Activated T-helper 1 cell treated with anti-CD3 and anti-CD28 coated beads, Interleukin-12 subunit alpha, Interleukin-12 subunit beta, Interleukin-2, Interleukin-4 antibody, amounts not matched to agents 30 ng/mL and 10 ng/mL and 1 ng/mL, durations not matched to agents 14 hours and 24 hours and 36 hours (primary cell): ENCODE data around the gene RGS3. TPM values are rescaled to one million over a fixed set of nuclear protein-coding genes. Genes with fewer than 3 reads are reported as not detected.
"Not testable (repeated sequence)": the region's sequence is repeated elsewhere in the genome, so short reads cannot be mapped to it uniquely, and the experiment has no call there.

ENCODE experiments used
- DNase-seq: peaks from one replicate; pipeline ENCODE4 v3.0.0; 2021; ENCODE audit warnings: low spot score
- H3K27ac Mint-ChIP-seq: one replicate; pipeline ENCODE4 v1.8.0; 2021; ENCODE audit warnings: mild to moderate bottlenecking, mixed read lengths
- H3K27me3 Mint-ChIP-seq: one replicate; pipeline ENCODE4 v1.8.0; 2022; ENCODE audit warnings: mild to moderate bottlenecking, moderate library complexity, mixed read lengths; ENCODE audit not compliant: insufficient read depth
- H3K36me3 Mint-ChIP-seq: one replicate; pipeline ENCODE4 v1.8.0; 2021; ENCODE audit warnings: low read depth, mixed read lengths
- H3K4me1 Mint-ChIP-seq: one replicate; pipeline ENCODE4 v1.8.0; 2021; ENCODE audit warnings: low read depth, mixed read lengths
- H3K4me3 Mint-ChIP-seq: one replicate; pipeline ENCODE4 v1.8.0; 2021; ENCODE audit warnings: mild to moderate bottlenecking, moderate library complexity, mixed read lengths
- H3K9me3 Mint-ChIP-seq: one replicate; pipeline ENCODE4 v1.8.0; 2021; ENCODE audit warnings: mixed read lengths
- intact Hi-C: fragments of 100-400 bp; cut with micrococcal nuclease; formaldehyde crosslinking; loops from one replicate; pipeline ENCODE4 v1.15.1; 2024
- total RNA-seq: library from RNA; stranded (reverse); gene quantifications from 2 replicates; pipeline ENCODE4 v1.2.3, GENCODE V29; 2022

The RGS3 gene
- total RNA-seq, 1 donor from 2014 or later, result 128 TPM

GRCh38 chr9:113483676-113484257, 20.2 kb downstream of the RGS3 start:
- H3K4me3 Mint-ChIP-seq, result no peak overlapping the region
- no peak for DNase-seq
- no peaks in the 10 kb centered on the region for H3K36me3 Mint-ChIP-seq
- intact Hi-C loops, result no loop called here
- no peaks in the 10 kb centered on the region for H3K27me3 Mint-ChIP-seq
- no peak overlapping the region for H3K27ac Mint-ChIP-seq
- H3K4me1 Mint-ChIP-seq, result peaks cover 12% of the 10 kb centered on the region
- H3K9me3 Mint-ChIP-seq, result no peaks in the 10 kb centered on the region

DNA sequence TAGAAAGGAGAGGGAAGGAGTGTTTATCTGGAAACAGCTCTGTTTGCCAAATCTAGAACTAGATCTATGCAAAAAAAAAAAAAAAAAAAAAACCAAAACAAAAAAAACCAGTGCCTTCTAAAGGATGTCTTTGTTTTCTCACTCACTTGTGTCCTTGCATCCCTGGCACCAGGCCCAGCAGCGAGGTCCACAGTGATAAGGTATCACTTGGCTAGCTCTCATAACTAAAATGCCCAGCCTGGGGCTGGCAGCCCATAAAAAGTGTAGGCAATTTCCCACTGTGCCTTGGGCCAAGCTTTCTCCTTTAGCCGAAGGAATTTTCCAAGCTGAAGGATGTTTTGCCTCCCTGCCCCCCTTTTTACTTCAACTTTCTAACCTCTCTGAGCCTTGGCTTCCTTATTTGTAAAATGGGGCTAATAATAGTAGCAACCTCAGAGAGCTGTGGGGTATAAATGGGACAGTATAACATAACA, 20.8 kb downstream of the RGS3 start:
- Mint-ChIP-seq H3K36me3 (no peaks in the 10 kb centered on the region), H3K4me1 (peaks cover 7% of the 10 kb centered on the region), H3K4me3 (no peak overlapping the region), H3K27me3 (no peaks in the 10 kb centered on the region), H3K27ac (no peak overlapping the region), H3K9me3 (no peaks in the 10 kb centered on the region)
- intact Hi-C loops, result no loop called here
- DNase-seq, result no peak

- Mint-ChIP-seq H3K4me1 (no peaks in the 10 kb centered on the region), H3K27ac (no peak overlapping the region), H3K4me3 (no peak overlapping the region), H3K27me3 (no peaks in the 10 kb centered on the region), H3K9me3 (no peaks in the 10 kb centered on the region), H3K36me3 (no peaks in the 10 kb centered on the region)
- no peak for DNase-seq
- intact Hi-C loops, result no loop called here
Observed at GRCh38 chr9:113485761-113486115, 22.2 kb downstream of the RGS3 start.

DNA sequence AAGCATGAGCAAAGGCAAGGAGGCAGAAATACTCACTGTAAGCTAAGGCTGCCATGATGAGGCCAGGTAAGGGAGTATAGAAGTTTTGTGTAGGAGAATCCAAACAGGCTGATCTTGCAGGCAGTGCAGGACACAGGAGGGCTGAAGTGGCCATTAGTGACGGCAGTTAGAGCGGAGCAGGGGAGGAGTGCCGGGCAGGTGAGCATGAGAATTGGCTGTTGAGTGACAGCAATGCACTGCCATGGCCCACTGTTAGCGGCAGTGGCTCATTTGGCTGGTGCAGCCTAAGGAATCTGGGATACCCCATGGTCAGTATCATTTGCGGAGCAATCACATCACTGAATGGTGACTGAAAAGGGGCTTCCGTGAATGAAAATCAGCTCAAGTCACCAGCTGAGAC, 22.8 kb downstream of the RGS3 start:
- Mint-ChIP-seq H3K4me3 (no peak overlapping the region), H3K4me1 (no peaks in the 10 kb centered on the region), H3K9me3 (no peaks in the 10 kb centered on the region), H3K36me3 (no peaks in the 10 kb centered on the region), H3K27ac (no peak overlapping the region), H3K27me3 (no peaks in the 10 kb centered on the region)
- no peak for DNase-seq
- intact Hi-C loops, result no loop called here

DNA sequence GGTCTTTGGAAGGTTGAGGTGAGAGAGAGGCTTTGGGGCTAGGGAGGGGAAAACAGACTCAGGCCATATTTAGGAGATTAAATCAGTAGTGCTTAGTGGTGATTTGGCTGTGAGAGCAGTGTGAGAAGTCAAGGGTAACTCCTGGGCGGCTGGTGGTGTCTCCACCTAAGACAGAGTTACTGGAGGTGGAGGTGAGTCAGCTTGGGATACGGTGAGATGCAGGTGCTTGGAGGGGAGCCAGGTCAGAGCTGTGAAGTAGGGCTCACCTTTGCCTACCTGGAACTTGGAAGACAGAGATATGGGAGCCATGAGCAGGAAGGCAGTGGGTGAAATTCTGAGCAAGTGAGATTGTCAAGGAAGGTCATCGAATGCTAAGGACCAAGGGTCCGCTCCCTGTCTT, 24.5 kb downstream of the RGS3 start:
- intact Hi-C loops, result no loop called here
- H3K4me3 Mint-ChIP-seq, result no peak overlapping the region
- H3K4me1 Mint-ChIP-seq, result no peaks in the 10 kb centered on the region
- no peaks in the 10 kb centered on the region for H3K36me3 Mint-ChIP-seq
- DNase-seq, result no peak
- H3K27me3 Mint-ChIP-seq, result no peaks in the 10 kb centered on the region
- no peaks in the 10 kb centered on the region for H3K9me3 Mint-ChIP-seq
- no peak overlapping the region for H3K27ac Mint-ChIP-seq

DNA sequence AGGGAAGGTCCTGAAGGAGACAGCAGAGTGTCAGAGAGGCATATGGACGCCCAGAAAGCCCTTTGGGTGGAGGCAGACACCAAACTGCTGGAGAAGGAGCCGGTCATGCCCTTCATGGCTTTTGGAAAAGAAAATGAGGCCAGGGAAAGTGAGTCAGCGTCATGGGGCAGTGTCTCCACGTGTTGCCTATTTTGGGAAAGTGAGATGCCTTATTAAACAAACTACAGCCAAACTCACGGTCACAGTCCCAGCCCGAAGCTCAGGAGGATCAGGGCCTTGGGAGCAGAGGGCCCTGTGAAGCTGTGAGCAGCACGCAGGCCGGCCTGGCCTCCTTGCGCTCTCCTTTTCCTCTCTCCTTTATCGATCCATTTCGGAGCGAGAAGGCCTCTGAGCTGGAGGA, 25.0 kb downstream of the RGS3 start:
- intact Hi-C loops, result no loop called here

GRCh38 chr9:113491147-113491546, 27.6 kb downstream of the RGS3 start:
- H3K4me1 Mint-ChIP-seq, DNase-seq, H3K4me3 Mint-ChIP-seq, H3K27me3 Mint-ChIP-seq, H3K36me3 Mint-ChIP-seq, H3K9me3 Mint-ChIP-seq, intact Hi-C loops, H3K27ac Mint-ChIP-seq: not testable (repeated sequence)

More for the DNA sequence above, 25.0 kb downstream of the RGS3 start:
- Mint-ChIP-seq H3K27me3 (no peaks in the 10 kb centered on the region), H3K9me3 (no peaks in the 10 kb centered on the region), H3K4me3 (no peak overlapping the region), H3K36me3 (no peaks in the 10 kb centered on the region), H3K27ac (no peak overlapping the region), H3K4me1 (no peaks in the 10 kb centered on the region)
- no peak for DNase-seq

DNA sequence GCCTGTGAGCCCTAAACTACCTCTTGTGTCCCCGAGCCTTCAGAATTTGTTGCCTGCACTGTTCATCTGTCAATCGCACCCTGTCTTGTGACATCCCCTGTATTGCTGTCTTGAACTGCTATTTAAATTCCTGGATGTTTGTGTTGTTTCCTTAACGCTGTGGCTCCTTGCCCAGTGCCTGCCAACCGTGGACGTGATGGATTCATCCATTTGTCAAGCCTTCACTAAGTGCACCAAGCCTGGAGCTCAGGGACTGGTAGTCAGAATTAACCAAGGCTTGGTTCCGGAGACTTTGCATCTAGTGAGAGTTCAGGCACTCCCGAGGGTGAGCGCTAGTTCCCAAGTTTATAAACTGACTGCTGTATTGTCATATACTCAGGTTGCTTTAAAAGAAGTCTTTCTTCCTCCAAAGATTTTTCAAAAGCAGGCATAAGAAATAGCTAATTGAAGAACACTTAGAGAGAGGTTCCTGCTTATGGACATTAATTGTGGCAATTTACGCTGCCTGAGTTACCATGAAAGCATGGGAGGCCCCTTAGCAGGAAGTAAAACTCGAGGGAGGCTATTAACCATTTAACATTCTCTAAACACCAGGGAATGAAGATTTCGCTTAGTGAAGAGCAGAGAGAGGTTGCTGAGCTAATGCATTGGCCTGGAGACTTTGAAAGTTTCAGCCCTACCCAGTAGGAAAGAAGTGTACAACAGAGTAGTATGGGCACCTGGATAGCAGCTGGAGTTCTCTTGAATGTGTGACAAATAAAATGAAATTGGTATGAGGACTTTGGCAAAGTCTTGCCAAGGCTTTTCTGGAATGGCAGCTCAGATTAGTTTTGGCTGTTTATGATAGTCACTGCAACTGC, 29.0 kb downstream of the RGS3 start:
- Mint-ChIP-seq H3K27me3 (peaks cover 4% of the 10 kb centered on the region), H3K27ac (no peak overlapping the region), H3K9me3 (no peaks in the 10 kb centered on the region), H3K4me1 (no peaks in the 10 kb centered on the region), H3K36me3 (no peaks in the 10 kb centered on the region), H3K4me3 (no peak overlapping the region)
- DNase-seq, result no peak
- intact Hi-C loops, result no loop called here

DNA sequence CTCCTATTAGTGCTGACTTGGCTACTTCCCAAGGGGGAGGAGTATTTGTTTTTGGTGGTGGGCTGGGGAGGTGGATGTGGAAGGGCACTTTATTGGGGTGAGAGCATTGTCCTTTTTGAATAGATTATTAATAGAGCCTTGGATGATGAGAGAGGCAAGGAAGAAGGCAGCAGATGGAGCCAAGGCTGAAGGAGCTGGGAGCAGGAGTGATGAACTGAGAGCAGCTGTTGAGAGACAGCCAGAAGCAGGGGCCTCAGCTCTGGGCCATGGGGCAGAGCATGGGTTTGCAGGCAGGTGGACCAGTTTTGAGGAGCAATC, 29.6 kb downstream of the RGS3 start:
- DNase-seq, result no peak
- H3K9me3 Mint-ChIP-seq, result no peaks in the 10 kb centered on the region
- H3K4me1 Mint-ChIP-seq, result no peaks in the 10 kb centered on the region
- H3K4me3 Mint-ChIP-seq, result no peak overlapping the region
- peaks cover 4% of the 10 kb centered on the region for H3K27me3 Mint-ChIP-seq
- H3K27ac Mint-ChIP-seq, result no peak overlapping the region
- H3K36me3 Mint-ChIP-seq, result no peaks in the 10 kb centered on the region
- intact Hi-C loops, result no loop called here

- intact Hi-C loops, result no loop called here
- DNase-seq, result no peak
- Mint-ChIP-seq H3K27ac (no peak overlapping the region), H3K36me3 (no peaks in the 10 kb centered on the region), H3K9me3 (no peaks in the 10 kb centered on the region), H3K27me3 (peaks cover 4% of the 10 kb centered on the region), H3K4me3 (no peak overlapping the region), H3K4me1 (peaks cover 7% of the 10 kb centered on the region)
Observed at GRCh38 chr9:113495526-113495925, 32.0 kb downstream of the RGS3 start.

DNA sequence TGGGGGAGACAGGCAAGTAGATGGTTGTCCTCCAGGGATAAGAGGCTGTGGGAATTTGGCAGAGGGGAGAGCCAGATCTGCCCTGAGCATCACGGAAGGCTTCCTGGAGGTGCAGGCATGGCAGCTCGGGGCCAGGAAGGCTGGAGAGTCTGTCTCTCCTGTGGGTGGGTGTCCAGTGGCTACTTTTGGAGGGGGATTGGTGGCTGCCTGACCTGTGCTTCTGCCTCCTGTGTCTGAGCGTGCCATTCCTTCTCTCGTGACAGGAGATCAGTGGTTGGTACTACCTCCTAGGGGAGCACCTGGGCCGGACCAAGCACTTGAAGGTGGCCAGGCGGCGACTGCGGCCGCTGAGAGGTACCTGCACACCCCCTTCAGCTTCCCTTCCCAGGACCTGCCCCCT, 33.5 kb downstream of the RGS3 start:
- H3K27ac Mint-ChIP-seq, result no peak overlapping the region
- DNase-seq, result no peak
- H3K9me3 Mint-ChIP-seq, result no peaks in the 10 kb centered on the region
- intact Hi-C loops, result no loop called here
- peaks cover 4% of the 10 kb centered on the region for H3K27me3 Mint-ChIP-seq
- H3K4me1 Mint-ChIP-seq, result peaks cover 7% of the 10 kb centered on the region
- H3K4me3 Mint-ChIP-seq, result no peak overlapping the region
- H3K36me3 Mint-ChIP-seq, result no peaks in the 10 kb centered on the region

GRCh38 chr9:113499153-113499875, 35.8 kb downstream of the RGS3 start:
- intact Hi-C loops, result no loop called here
- Mint-ChIP-seq H3K27me3 (peaks cover 4% of the 10 kb centered on the region), H3K4me3 (no peak overlapping the region), H3K27ac (no peak overlapping the region), H3K36me3 (no peaks in the 10 kb centered on the region), H3K9me3 (no peaks in the 10 kb centered on the region), H3K4me1 (peaks cover 7% of the 10 kb centered on the region)
- DNase-seq, result no peak

GRCh38 chr9:113499876-113500497, 36.5 kb downstream of the RGS3 start:
- H3K4me1 Mint-ChIP-seq, result peaks cover 7% of the 10 kb centered on the region
- DNase-seq, result no peak
- H3K27ac Mint-ChIP-seq, result no peak overlapping the region
- H3K27me3 Mint-ChIP-seq, result peaks cover 3% of the 10 kb centered on the region
- no peaks in the 10 kb centered on the region for H3K36me3 Mint-ChIP-seq
- intact Hi-C loops, result no loop called here
- no peak overlapping the region for H3K4me3 Mint-ChIP-seq
- H3K9me3 Mint-ChIP-seq, result no peaks in the 10 kb centered on the region
